Brain pericyte (primary cell): ENCODE results near the gene ABCA1.
"Not testable (repeated sequence)": the region's sequence is repeated elsewhere in the genome, so short reads cannot be mapped to it uniquely, and the experiment has no call there.

Source experiments
- DNase-seq: peaks from one replicate; pipeline ENCODE4 v3.0.0-alpha.2; 2012; ENCODE audit warnings: low read depth, low spot score

The ABCA1 gene

DNA sequence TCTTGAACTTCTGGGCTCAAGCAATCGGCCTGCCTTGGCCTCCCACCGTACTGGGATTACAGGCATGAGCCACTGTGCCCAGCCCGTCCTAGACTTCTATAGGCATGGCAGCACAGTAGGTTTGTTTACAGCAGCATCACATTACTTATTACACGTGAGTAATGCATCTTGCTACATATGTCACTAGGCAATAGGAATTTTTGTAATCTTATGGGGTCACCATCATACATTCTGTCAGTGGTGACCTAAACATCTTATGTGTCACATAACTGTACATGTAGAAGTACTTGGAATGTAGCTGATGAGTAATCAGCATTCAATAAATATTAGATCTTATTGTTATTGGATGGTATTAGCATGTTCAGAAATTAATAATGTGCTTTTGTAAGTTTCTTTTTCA lies 22.9 kb upstream of the ABCA1 start:
- no peak for DNase-seq

- DNase-seq: no peak
Measured at GRCh38 chr9:104948277-104948676, 20.3 kb upstream of the ABCA1 start.

- no peak for DNase-seq
Measured at GRCh38 chr9:104944871-104945270, 16.9 kb upstream of the ABCA1 start.

- DNase-seq: no peak
Measured at GRCh38 chr9:104944356-104944755, 16.4 kb upstream of the ABCA1 start.

DNA sequence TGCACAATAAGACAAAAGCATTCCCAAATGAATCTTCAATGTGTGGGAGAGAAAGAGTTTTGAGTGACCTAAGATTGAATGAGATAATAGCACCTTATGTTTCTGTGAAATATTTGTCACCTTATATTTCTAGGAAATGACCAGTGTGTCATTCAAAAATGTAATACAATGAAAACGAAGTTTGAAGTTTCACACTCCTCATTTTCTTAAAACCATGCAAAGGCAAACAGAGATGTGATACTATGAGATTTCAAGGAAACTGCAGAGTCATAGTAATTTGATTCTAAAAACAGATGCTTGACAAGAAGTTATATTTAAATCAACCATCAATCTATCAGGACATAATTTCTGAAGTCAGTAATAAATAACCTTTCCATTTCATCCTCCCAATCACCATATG lies 13.6 kb upstream of the ABCA1 start:
- DNase-seq: no peak

- DNase-seq: no peak
Measured at GRCh38 chr9:104936291-104936690, 8.3 kb upstream of the ABCA1 start.

DNA sequence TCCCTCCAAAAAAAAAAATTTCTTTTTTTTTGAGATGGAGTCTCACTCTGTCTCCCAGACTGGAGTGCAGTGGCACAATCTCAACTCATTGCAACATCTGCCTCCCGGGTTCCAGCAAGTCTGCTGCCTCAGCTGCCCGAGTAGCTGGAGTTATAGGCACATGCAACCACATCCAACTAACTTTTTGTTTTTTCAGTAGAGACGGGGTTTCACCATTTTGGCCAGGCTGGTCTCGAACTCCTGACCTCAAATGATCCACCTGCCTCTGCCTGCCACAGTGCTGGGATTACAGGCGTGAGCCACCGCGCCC lies 7.5 kb upstream of the ABCA1 start:
- DNase-seq: not testable (repeated sequence)

DNA sequence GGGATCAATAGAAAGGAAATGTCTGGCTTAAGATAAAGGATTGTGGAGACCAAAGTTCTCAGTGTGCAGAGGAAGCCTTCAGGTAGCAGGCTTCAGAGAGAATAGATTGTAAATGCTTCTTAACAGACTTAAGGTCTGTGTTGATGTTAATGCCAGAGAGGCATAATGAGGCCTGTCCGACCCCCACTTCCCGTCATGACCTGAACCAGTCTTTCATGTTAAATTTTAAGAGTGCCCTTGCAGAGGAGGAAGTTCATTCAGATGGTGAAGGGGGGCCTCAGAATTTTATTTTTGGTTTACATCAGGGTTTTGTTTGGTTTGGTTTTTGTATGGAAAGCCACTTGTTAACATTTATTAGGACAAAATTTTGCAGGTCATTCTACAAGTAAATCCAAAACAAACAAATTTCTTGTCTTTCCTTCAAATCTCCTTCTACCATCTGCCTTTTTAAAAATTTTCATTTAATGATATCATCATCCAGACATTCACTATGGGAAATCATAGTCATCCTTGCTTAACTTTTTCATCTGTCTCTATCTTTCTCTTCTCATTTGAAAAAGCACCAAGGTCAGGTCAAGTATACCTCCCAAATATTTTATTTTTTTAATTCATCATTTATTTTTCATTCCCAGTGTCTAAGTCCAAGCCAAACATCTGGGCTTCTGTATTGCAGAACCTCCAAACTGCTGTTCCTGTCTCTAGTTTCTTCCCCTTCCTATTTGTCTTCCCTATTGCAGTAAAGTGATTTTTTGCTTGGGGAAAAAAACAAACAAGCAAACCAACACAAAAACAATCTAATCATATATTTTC lies 6.9 kb upstream of the ABCA1 start:
- no peak for DNase-seq

DNA sequence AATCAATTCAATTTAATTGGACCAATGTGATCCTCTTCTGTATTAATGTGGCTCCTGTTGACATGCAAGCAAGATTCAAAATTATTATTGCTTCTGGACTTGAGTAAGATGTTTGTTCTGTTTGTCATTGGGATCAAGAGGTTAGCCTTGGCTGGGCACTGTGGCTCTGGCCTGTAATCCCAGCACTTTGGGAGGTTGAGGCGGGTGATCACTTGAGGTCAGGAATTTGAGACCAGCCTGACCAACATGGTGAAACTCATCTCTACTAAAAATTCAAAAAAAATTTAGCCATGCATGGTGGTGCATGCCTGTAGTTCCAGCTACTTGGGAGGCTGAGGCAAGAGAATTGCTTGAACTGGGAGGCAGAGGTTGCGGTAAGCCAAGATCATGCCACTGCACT lies 5.1 kb upstream of the ABCA1 start:
- not testable (repeated sequence) for DNase-seq

GRCh38 chr9:104931256-104931655 lies 3.3 kb upstream of the ABCA1 start:
- no peak for DNase-seq

DNA sequence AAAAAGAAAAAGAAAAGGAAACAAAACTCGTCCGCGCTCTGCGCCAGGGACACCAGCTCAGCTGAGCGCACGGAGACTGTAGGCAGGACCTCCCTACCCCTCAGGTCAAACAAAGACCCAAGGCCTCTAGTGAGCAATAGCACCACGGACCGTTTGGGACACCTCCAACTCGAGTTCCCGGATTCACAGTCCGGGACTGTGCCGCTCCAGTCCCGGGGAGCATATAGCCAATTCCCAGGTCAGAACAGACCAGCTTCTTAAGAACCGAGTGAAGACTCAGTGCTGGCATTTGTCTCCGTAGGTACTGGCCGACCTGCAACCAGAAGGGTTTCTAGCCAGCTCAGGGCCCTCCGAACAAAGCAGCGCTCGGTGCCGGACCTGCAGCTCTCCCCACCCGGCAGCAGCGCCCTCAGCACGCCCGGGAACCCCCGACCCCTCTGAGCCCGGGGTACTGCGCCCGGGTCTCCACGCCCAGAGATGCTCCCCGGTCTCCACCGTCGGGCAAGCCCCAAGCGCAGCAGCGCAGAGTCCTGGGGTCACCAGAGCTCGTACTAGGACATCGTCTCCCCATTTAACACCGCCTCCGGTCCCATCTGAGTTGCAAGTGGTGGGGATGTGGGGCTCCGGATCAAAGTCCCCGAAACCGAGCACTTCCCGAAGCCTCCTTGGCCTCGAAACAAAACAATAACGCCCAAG lies 591 bp downstream of the ABCA1 start:
- no peak for DNase-seq

- DNase-seq: no peak
Measured at GRCh38 chr9:104923740-104924139, 4.2 kb downstream of the ABCA1 start.

DNA sequence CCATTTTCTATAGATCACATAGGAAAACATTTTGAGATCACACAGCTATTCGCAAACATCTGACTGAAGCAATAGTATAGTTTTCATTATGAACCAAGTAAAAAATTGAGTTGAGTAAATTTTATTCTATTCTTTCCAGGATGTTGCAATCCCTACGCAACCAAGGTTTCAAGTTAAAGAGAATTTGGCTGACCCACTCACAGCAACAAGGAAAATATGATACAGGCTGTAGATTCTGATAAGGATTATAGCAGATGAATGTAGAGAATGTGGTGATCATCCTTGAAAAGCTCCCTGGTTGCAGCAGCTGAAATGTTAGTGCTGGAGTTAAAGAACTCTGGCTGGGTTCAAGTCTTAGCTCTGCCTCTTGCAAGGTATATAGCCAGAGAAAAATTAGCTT lies 4.7 kb downstream of the ABCA1 start:
- no peak for DNase-seq

DNA sequence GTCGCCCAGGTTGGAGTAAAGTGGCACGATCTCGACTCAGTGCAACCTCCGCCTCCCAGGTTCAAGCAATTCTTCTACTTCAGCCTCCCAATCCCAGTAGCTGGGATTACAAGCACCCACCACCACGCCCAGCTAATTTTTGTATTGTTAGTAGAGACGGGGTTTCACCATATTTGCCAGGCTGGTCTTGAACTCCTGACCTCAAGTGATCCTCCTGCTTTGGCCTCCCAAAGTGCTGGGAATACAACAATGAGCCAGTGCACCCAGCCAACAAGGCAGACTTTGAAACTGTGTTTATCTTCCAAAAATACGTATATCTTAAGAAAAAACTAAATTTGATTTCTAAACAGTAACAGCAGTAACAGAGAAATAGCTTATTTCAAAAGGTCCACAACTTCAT lies 5.2 kb downstream of the ABCA1 start:
- DNase-seq: not testable (repeated sequence)

- no peak for DNase-seq
Measured at GRCh38 chr9:104921067-104921741, 6.8 kb downstream of the ABCA1 start.

GRCh38 chr9:104915753-104916152 lies 12.2 kb downstream of the ABCA1 start:
- DNase-seq: no peak

- DNase-seq: no peak
Measured at GRCh38 chr9:104915049-104915448, 12.9 kb downstream of the ABCA1 start.

DNA sequence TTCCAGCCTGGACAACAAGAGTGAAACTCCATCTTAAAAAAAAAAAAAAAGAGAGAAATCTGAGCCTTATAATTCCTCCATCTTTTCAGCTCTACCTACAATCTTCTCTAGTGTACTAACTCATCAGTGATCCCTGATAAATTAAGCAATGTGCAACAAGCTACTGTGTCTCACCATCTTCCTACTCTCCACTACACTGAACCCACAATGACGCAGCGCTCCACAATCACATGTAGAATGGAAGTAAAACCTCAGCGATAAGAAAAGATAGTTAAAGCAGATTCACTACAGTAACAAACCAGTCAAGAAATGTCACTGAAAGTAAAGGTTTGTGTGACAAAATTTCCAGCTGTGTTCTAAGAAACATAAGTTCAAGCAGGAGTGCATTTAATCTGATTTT lies 13.5 kb downstream of the ABCA1 start:
- no peak for DNase-seq

- no peak for DNase-seq
Measured at GRCh38 chr9:104912606-104913005, 15.3 kb downstream of the ABCA1 start.

GRCh38 chr9:104911032-104911607 lies 16.8 kb downstream of the ABCA1 start:
- DNase-seq: no peak

- no peak for DNase-seq
Measured at GRCh38 chr9:104907278-104907951, 20.5 kb downstream of the ABCA1 start.
